Subcutaneous preadipocyte (primary cell): ENCODE results near the gene C1orf94. TPM values are rescaled to one million over a fixed set of nuclear protein-coding genes. Genes with fewer than 3 reads are reported as not detected.

Source experiments
- total RNA-seq: library from RNA; depleted of rRNA; stranded (reverse); fragments of >200 nt; gene quantifications from 2 replicates; pipeline ENCODE4 v1.2.3, GENCODE V29; 2012

C1orf94 gene, protein sequence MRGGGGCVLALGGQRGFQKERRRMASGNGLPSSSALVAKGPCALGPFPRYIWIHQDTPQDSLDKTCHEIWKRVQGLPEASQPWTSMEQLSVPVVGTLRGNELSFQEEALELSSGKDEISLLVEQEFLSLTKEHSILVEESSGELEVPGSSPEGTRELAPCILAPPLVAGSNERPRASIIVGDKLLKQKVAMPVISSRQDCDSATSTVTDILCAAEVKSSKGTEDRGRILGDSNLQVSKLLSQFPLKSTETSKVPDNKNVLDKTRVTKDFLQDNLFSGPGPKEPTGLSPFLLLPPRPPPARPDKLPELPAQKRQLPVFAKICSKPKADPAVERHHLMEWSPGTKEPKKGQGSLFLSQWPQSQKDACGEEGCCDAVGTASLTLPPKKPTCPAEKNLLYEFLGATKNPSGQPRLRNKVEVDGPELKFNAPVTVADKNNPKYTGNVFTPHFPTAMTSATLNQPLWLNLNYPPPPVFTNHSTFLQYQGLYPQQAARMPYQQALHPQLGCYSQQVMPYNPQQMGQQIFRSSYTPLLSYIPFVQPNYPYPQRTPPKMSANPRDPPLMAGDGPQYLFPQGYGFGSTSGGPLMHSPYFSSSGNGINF
- under 0.01 TPM in 1 of 2 replicates, not detected in the other for total RNA-seq

DNA sequence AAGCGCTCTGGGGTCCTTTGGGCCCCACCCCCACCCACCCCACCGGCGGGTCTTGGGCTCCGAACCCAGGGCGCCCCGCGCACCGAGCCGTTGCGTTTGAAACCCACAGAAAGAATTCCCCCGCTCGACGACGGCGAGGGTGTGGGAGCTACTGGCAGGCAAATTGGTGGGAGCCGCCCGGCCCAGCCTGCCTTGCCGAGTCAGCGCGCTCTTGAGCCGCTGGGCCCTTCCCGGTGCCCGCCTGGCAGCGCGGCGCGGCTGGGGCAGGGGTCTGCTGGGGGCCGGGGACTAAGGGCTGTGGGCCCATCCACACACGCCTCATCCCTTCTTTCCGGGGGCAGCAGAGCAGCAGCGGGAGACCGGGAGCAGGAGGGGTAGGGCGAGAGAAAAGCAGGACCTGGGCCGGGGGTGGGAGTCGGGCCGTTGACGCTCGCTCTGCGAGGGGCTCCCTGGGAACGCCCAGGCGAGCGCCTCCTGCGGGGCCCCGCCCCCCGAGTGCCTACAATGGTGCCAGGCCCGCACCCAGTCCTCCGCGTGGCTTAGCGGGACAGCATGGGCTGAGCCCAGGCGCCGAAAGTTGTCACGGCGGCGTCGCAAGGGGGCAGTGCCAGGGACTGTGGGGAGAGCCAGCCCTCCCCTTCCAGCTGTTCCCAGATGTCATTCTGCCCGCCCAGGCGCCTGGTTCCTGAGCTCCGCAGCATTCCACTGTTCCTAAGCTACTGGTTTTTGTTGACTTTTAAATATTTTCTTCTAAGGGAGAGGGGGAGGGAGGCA, at the start of gene C1orf94:
Gene C1orf94, plus strand, starts transcription at position 78 of the 774 bp plus-strand sequence. CDS start 883 bp downstream, outside the sequence.

DNA sequence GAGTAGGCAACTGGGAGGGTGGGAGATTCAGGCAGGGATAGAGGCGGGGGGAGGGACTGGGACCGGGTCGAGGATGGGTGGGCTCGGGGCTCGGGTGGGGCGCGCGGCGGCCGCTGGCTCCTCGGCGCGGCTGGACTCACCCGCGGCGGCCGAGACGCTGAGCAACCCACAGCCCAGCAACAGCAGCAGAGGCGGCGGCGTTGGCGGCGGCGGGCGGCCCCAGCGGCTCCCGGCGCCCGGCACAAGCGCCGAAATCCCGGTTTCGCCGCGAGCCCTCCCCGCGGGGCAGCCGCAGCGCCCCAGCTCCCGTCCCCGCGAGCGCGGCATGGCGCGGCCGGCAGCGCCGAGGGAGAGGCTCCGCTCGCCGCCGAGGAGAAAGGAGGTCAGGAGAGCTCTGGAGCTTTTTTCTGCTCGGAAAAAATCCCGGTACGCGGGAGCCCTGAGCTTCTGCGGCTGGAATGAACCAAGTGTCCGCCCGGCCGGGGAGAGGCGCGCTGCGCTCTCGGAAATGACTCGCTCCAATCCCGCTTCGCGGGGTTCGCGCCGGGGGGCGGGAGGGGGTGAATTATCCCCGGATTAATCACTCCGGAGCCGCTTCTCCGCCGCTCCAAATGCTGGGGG, 11.8 kb upstream of the C1orf94 start, which contains the start of gene CSMD2:
Gene CSMD2, minus strand, starts transcription at position 460 of the 621 bp plus-strand sequence. Its CDS starts 133 bp downstream, at position 327.

Other genes starting within 250 kb of the C1orf94 start
- gene CSMD2, start 11.7 kb upstream of the C1orf94 start, total RNA-seq, result 0.37 and 3.5 TPM in 2 replicates